Astrocyte of the spinal cord (primary cell): ENCODE data around the gene SOD3.

Source experiments
- DNase-seq: peaks from one replicate; pipeline ENCODE4 v3.0.0; 2011; ENCODE audit warnings: low read depth, low spot score
- H3K4me3 ChIP-seq: 2 replicates; pipeline ENCODE4 v1.5.1; 2011; ENCODE audit warnings: low read depth, mild to moderate bottlenecking, low read length, moderate library complexity
- CTCF ChIP-seq: IDR thresholded peaks from 2 replicates; pipeline ENCODE4 v1.5.1; 2012; ENCODE audit warnings: low read depth, mild to moderate bottlenecking, low read length, inconsistent platforms
- in situ Hi-C: cut with HindIII; loops from 2 replicates; pipeline ENCODE4 v1.10.0; 2017; ENCODE audit warnings: low sequenced_read_pairs

The SOD3 gene

GRCh38 chr4:24801136-24801855, 5.9 kb downstream of the SOD3 start:
- in situ Hi-C loops = no loop called here
- H3K4me3 ChIP-seq = no peak overlapping the region
- no peak for TF ChIP-seq CTCF
- DNase-seq = no peak

- no peak overlapping the region for H3K4me3 ChIP-seq
- TF ChIP-seq CTCF = no peak
- no peak for DNase-seq
- in situ Hi-C loops = no loop called here
These were observed 7.3 kb downstream of the SOD3 start for GRCh38 chr4:24802648-24803047.

GRCh38 chr4:24805067-24805466, 9.7 kb downstream of the SOD3 start:
- H3K4me3 ChIP-seq = no peak overlapping the region
- DNase-seq = no peak
- in situ Hi-C loops = no loop called here
- TF ChIP-seq CTCF = no peak

- H3K4me3 ChIP-seq = no peak overlapping the region
- in situ Hi-C loops = no loop called here
- no peak for DNase-seq
- TF ChIP-seq CTCF = no peak
These were observed 10.2 kb downstream of the SOD3 start for GRCh38 chr4:24805566-24805965.

GRCh38 chr4:24806206-24806990, 11.0 kb downstream of the SOD3 start:
- TF ChIP-seq CTCF = no peak
- DNase-seq = no peak
- in situ Hi-C loops = no loop called here
- H3K4me3 ChIP-seq = no peak overlapping the region

GRCh38 chr4:24807611-24808010, 12.2 kb downstream of the SOD3 start:
- in situ Hi-C loops = no loop called here
- no peak for DNase-seq
- H3K4me3 ChIP-seq = no peak overlapping the region
- no peak for TF ChIP-seq CTCF
